Measurements from ENCODE around the gene RPS6KA2. TPM values are rescaled to one million over a fixed set of nuclear protein-coding genes. Genes with fewer than 3 reads are reported as not detected.

RPS6KA2 gene
- polyA plus RNA-seq, 1 donor (not counting 4 experiments of a cell fraction or from before 2014, with no cell fraction given): 8.2 TPM

- no peaks in the 10 kb centered on the region for H3K9me1 ChIP-seq (ENCODE audit: control insufficient read depth, extremely low read depth, insufficient read depth, low read length)
- H3K36me3 ChIP-seq (ENCODE audit: control insufficient read depth in 2 of 2, extremely low read depth in 1 of 2, insufficient read depth in 2 of 2, low read length in 2 of 2): no peaks in the 10 kb centered on the region
- H3K27me3 ChIP-seq (ENCODE audit: control insufficient read depth, extremely low read depth, insufficient read depth, low read length): no peaks in the 10 kb centered on the region
- H3K4me2 ChIP-seq (ENCODE audit: control insufficient read depth, extremely low read depth, insufficient read depth, low read depth, low read length): no peak overlapping the region
- no peaks in the 10 kb centered on the region for H3K9me3 ChIP-seq (ENCODE audit: control insufficient read depth, low read depth, low read length)
- H2AFZ ChIP-seq (ENCODE audit: control insufficient read depth, low read length): no peak overlapping the region
- no peak overlapping the region for H3K27ac ChIP-seq (ENCODE audit: control insufficient read depth, insufficient read depth, low read length)
- H3K4me1 ChIP-seq (ENCODE audit: control insufficient read depth, extremely low read depth, insufficient read depth, low read length): peaks cover 15% of the 10 kb centered on the region
- FAIRE-seq (no peak), DNase-seq (ENCODE audit: low read depth, low spot score) (no peak)
- no peaks in the 10 kb centered on the region for H4K20me1 ChIP-seq (ENCODE audit: control insufficient read depth, extremely low read depth, insufficient read depth, low read length)
- TF ChIP-seq CTCF (optimal IDR thresholded peaks at IDR 0.05 in 1 of 3, IDR thresholded peaks at IDR 0.05 in 1 of 3, conservative IDR thresholded peaks at IDR 0.05 in 1 of 3; ENCODE audit: extremely low read depth in 1 of 3, insufficient read depth in 2 of 3, low read length in 3 of 3) (no peak), EZH2 (IDR thresholded peaks at IDR 0.05; ENCODE audit: low read length) (no peak)
- dilution Hi-C loops (cut with MboI; ENCODE audit: extremely low pct_ligation_motif_present, low sequenced_read_pairs): no loop called here
- H3K79me2 ChIP-seq (ENCODE audit: control insufficient read depth, insufficient read depth, low read length): no peaks in the 10 kb centered on the region
- H3K9ac ChIP-seq (ENCODE audit: control insufficient read depth, extremely low read depth, insufficient read depth, low read length): no peak overlapping the region
- H3K4me3 ChIP-seq (ENCODE audit: control insufficient read depth in 2 of 3, extremely low read depth in 1 of 3, insufficient read depth in 2 of 3, low read depth in 1 of 3, low read length in 3 of 3): no peak overlapping the region
Measured at GRCh38 chr6:166465671-166466087, 161.4 kb downstream of the RPS6KA2 start.

GRCh38 chr6:166465003-166465399 is 162.1 kb downstream of the RPS6KA2 start:
- Histone ChIP-seq H3K9me3 (ENCODE audit: control insufficient read depth, low read depth, low read length) (no peaks in the 10 kb centered on the region), H3K79me2 (ENCODE audit: control insufficient read depth, insufficient read depth, low read length) (no peaks in the 10 kb centered on the region), H3K36me3 (ENCODE audit: control insufficient read depth in 2 of 2, extremely low read depth in 1 of 2, insufficient read depth in 2 of 2, low read length in 2 of 2) (no peaks in the 10 kb centered on the region), H3K4me2 (ENCODE audit: control insufficient read depth, extremely low read depth, insufficient read depth, low read depth, low read length) (no peak overlapping the region), H3K4me3 (ENCODE audit: control insufficient read depth in 2 of 3, extremely low read depth in 1 of 3, insufficient read depth in 2 of 3, low read depth in 1 of 3, low read length in 3 of 3) (no peak overlapping the region), H3K27me3 (ENCODE audit: control insufficient read depth, extremely low read depth, insufficient read depth, low read length) (no peaks in the 10 kb centered on the region), H4K20me1 (ENCODE audit: control insufficient read depth, extremely low read depth, insufficient read depth, low read length) (no peaks in the 10 kb centered on the region), H2AFZ (ENCODE audit: control insufficient read depth, low read length) (no peak overlapping the region), H3K4me1 (ENCODE audit: control insufficient read depth, extremely low read depth, insufficient read depth, low read length) (peaks cover 10% of the 10 kb centered on the region), H3K9me1 (ENCODE audit: control insufficient read depth, extremely low read depth, insufficient read depth, low read length) (no peaks in the 10 kb centered on the region), H3K9ac (ENCODE audit: control insufficient read depth, extremely low read depth, insufficient read depth, low read length) (no peak overlapping the region), H3K27ac (ENCODE audit: control insufficient read depth, insufficient read depth, low read length) (no peak overlapping the region)
- TF ChIP-seq EZH2 (IDR thresholded peaks at IDR 0.05; ENCODE audit: low read length) (no peak), CTCF (optimal IDR thresholded peaks at IDR 0.05 in 1 of 3, IDR thresholded peaks at IDR 0.05 in 1 of 3, conservative IDR thresholded peaks at IDR 0.05 in 1 of 3; ENCODE audit: extremely low read depth in 1 of 3, insufficient read depth in 2 of 3, low read length in 3 of 3) (no peak)
- DNase-seq (ENCODE audit: low read depth, low spot score) (no peak), FAIRE-seq (no peak)
- dilution Hi-C loops (cut with MboI; ENCODE audit: extremely low pct_ligation_motif_present, low sequenced_read_pairs): no loop called here
